Ectodermal cell (in vitro differentiated cells): ENCODE data around the gene CASKIN2.
"Not testable (repeated sequence)": the region's sequence is repeated elsewhere in the genome, so short reads cannot be mapped to it uniquely, and the experiment has no call there.

ENCODE experiments used
- H3K27ac ChIP-seq: 2 replicates; pipeline ENCODE4 v1.7.0; 2013; ENCODE audit warnings: mild to moderate bottlenecking, low read depth, low read length; ENCODE audit not compliant: insufficient read depth, poor library complexity, severe bottlenecking
- H3K27me3 ChIP-seq: 2 replicates; pipeline ENCODE4 v1.7.0; 2013; ENCODE audit warnings: mild to moderate bottlenecking, low read length; ENCODE audit not compliant: insufficient read depth, control insufficient read depth, poor library complexity, severe bottlenecking
- H3K36me3 ChIP-seq: one replicate; pipeline ENCODE4 v1.7.0; 2013; ENCODE audit warnings: low read length; ENCODE audit not compliant: control insufficient read depth, insufficient read depth
- H3K4me1 ChIP-seq: one replicate; pipeline ENCODE4 v1.7.0; 2013; ENCODE audit warnings: low read length; ENCODE audit not compliant: control insufficient read depth, insufficient read depth
- H3K4me3 ChIP-seq: 2 replicates; pipeline ENCODE4 v1.7.0; 2013; ENCODE audit warnings: low read depth, low read length, control low read depth; ENCODE audit not compliant: insufficient read depth
- H3K9me3 ChIP-seq: 2 replicates; pipeline ENCODE4 v1.7.0; 2013; ENCODE audit warnings: mild to moderate bottlenecking, low read length, moderate library complexity; ENCODE audit not compliant: control insufficient read depth
- WGBS, 2 experiments: methylation state at CpG; one replicate each; pipeline ENCODE4 v1.1.7; 2013; ENCODE audit warnings: missing lambda C conversion rate in 2 of 2; 5-methylcytosine and 5-hydroxymethylcytosine counted together

CASKIN2 gene

GRCh38 chr17:75454672-75455071 lies 60.7 kb downstream of the CASKIN2 start:
- H3K4me1 ChIP-seq, H3K4me3 ChIP-seq, H3K27ac ChIP-seq, H3K27me3 ChIP-seq, H3K9me3 ChIP-seq, H3K36me3 ChIP-seq: not testable (repeated sequence)
- WGBS, 2 experiments: 92 to 93% methylated on average over 3 of the region's 3 CpGs

DNA sequence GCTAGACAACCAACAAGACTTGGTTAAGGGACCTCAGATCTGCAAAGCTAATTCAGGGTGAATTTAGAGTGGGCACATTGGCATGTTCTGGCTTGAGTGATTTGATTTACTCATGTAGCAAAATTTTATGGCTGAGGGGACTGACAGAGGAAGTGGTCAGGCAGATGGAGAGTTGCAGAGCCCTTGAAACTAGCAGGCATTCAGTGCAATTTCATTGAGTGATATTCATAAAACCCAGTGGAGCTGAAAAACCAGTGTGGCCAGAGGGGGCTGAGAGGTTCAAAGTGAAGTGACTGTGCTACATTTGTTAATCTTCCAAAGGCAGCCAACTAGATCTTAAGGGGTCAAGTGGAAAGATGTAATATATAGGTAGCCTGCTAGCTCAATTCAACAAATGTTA lies 61.1 kb downstream of the CASKIN2 start:
- H3K27me3 ChIP-seq: no peaks in the 10 kb centered on the region
- H3K27ac ChIP-seq: no peak overlapping the region
- no peaks in the 10 kb centered on the region for H3K9me3 ChIP-seq
- H3K4me1 ChIP-seq: peaks cover 7% of the 10 kb centered on the region
- H3K4me3 ChIP-seq: no peak overlapping the region
- H3K36me3 ChIP-seq: no peaks in the 10 kb centered on the region

- no peaks in the 10 kb centered on the region for H3K27me3 ChIP-seq
- no peaks in the 10 kb centered on the region for H3K36me3 ChIP-seq
- WGBS, 2 experiments: 93 to 94% methylated on average over 4 of the region's 4 CpGs
- no peak overlapping the region for H3K27ac ChIP-seq
- no peak overlapping the region for H3K4me3 ChIP-seq
- H3K4me1 ChIP-seq: no peaks in the 10 kb centered on the region
- H3K9me3 ChIP-seq: no peaks in the 10 kb centered on the region
These were observed 65.1 kb downstream of the CASKIN2 start for GRCh38 chr17:75450270-75450669.
